Mononuclear cell (primary cell): ENCODE data around the gene CLASP1. TPM values are rescaled to one million over a fixed set of nuclear protein-coding genes. Genes with fewer than 3 reads are reported as not detected.
"Not testable (repeated sequence)": the region's sequence is repeated elsewhere in the genome, so short reads cannot be mapped to it uniquely, and the experiment has no call there.

ENCODE experiments used
- H3K27me3 ChIP-seq: 2 replicates; pipeline ENCODE4 v1.6.0; 2011; ENCODE audit warnings: low read length, control low read depth; ENCODE audit not compliant: insufficient read depth
- H3K4me1 ChIP-seq: 2 replicates; pipeline ENCODE4 v1.5.1; 2011; ENCODE audit warnings: mild to moderate bottlenecking, low read length, control low read depth; ENCODE audit not compliant: insufficient read depth
- H3K4me3 ChIP-seq: 2 replicates; pipeline ENCODE4 v1.5.1; 2011; ENCODE audit warnings: mild to moderate bottlenecking, low read length, moderate library complexity
- H3K9me3 ChIP-seq: 2 replicates; pipeline ENCODE4 v1.5.1; 2011; ENCODE audit warnings: low read depth, mild to moderate bottlenecking, control low read depth, low read length
- total RNA-seq: library from RNA; depleted of rRNA; stranded (reverse); fragments of >200 nt; gene quantifications from one replicate; pipeline ENCODE4 v1.2.3, GENCODE V29; 2012

CLASP1 gene
- total RNA-seq, 1 donor = 74.6 TPM

DNA sequence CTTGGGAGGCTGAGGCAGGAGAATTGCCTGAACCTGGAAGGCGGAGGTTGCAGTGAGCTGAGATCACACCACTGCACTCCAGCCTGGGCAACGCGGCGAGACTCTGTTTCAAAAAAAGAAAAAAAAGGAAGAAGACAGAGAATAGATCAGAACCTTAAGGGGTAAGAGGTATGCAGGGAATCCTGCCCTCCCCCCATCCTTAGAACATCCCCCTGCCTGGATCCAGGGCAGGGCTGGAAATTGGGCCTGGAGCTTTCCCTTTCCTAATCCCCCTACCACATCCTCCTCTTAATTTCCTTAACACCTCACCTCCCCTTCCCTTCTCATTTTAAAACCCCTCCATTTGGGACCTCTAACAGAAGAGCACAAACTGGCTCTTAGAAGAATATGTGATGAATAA is 62.1 kb downstream of the CLASP1 start:
- H3K27me3 ChIP-seq = no peaks in the 10 kb centered on the region
- H3K4me1 ChIP-seq = peaks cover 5% of the 10 kb centered on the region
- no peak overlapping the region for H3K4me3 ChIP-seq
- H3K9me3 ChIP-seq = no peaks in the 10 kb centered on the region

DNA sequence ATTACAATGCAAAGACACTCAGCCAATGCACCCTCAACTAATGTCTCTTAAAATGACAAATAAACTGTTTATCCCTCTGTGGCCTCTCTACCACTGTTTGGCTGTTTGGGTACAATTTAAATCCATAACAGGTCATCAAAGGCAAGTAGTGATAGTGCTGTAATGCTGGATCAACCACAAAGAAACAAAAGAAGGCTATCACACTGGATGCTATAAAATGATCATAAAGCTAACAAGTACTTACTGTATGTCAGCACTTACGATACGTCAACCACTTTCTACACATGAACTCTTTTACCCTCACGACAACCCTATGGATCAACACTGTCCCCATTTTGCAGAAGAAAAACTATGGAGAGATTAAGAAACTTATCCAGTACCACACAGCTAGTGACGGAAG is 64.5 kb downstream of the CLASP1 start:
- H3K4me3 ChIP-seq = no peak overlapping the region
- no peaks in the 10 kb centered on the region for H3K27me3 ChIP-seq
- no peaks in the 10 kb centered on the region for H3K4me1 ChIP-seq
- H3K9me3 ChIP-seq = no peaks in the 10 kb centered on the region

DNA sequence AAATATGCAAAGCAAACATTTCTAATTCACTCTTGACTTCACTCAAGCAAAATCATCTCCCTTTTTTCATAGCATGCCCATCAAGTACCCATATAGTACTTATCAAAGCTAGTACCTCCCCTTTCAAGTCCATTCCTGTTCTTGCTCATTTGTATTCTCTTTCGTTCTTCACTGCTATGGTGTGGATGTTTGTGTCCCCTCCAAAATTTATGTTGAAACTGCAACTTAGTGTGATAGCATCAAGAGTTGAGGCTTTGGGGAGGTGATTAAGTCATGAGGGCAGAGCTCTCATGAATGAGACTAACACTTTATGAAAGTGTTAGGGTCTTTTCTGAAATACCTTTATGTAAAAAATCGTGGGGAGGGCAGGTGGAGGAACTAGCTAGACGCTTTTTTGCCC is 65.7 kb downstream of the CLASP1 start:
- Histone ChIP-seq H3K27me3 (no peaks in the 10 kb centered on the region), H3K4me3 (no peak overlapping the region), H3K4me1 (no peaks in the 10 kb centered on the region)

DNA sequence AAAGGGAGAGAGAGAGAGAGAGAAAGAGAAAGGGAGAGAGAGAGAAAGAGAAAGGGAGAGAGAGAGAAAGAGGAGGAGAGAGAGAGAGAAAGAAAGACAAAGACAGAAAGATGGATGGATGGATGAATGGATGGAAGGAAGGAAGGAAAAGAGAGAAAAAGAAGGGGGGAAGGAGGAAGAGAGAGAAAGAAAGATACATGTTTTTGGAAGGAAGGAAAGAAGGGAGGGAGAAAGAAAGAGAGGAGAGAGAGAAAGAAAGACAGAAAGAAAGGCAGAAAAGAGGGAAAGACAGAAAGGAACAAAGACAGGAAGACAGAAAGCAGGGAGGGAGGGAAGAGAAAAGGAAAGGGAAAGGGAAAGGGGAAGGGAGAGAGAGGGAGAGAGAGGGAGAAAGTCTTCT is 67.0 kb downstream of the CLASP1 start:
- Histone ChIP-seq H3K27me3 (no peaks in the 10 kb centered on the region), H3K4me3 (no peak overlapping the region), H3K9me3 (no peaks in the 10 kb centered on the region), H3K4me1 (peaks cover 4% of the 10 kb centered on the region)

More for the DNA sequence above, 65.7 kb downstream of the CLASP1 start:
- no peaks in the 10 kb centered on the region for H3K9me3 ChIP-seq

DNA sequence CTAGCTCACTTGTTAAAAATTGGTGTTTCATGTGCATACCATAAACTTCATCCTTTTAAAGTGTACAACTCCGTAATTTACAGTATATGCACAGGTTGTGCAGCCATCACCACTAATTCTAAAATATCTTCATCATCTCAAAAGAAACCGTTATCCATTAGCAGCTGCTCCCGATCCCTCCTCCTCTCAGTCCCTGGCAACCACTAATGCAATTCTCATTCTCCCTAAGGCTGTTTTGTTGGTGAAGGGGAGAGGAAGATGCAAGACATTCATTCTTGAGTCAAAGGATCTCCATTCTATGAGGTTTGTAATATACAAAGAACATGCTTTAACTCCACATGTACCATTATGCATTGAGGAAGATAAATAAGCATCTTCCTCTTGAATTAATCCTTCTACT is 70.0 kb downstream of the CLASP1 start:
- no peaks in the 10 kb centered on the region for H3K27me3 ChIP-seq
- H3K4me1 ChIP-seq = peaks cover 4% of the 10 kb centered on the region
- H3K4me3 ChIP-seq = no peak overlapping the region
- H3K9me3 ChIP-seq = no peaks in the 10 kb centered on the region

DNA sequence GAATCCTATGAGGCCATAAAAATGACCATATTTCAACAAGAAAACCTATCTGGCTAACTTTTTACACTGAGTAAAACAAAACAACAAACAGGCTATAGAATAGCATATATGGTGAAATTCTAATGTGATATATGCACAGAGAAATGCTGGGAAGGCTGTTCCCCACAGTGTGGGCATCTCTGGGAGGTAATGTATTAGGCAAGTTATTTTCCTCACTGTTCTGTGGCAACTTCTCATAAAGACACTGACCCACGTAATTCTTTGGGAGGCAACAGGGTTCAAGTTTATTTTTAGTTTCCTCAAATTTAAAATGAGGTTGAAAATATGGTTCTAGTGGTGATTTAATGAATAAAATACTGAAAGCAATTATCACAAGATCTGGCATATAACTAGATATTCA is 71.9 kb downstream of the CLASP1 start:
- H3K4me1 ChIP-seq = peaks cover 4% of the 10 kb centered on the region
- no peak overlapping the region for H3K4me3 ChIP-seq
- H3K9me3 ChIP-seq = no peaks in the 10 kb centered on the region
- no peaks in the 10 kb centered on the region for H3K27me3 ChIP-seq

DNA sequence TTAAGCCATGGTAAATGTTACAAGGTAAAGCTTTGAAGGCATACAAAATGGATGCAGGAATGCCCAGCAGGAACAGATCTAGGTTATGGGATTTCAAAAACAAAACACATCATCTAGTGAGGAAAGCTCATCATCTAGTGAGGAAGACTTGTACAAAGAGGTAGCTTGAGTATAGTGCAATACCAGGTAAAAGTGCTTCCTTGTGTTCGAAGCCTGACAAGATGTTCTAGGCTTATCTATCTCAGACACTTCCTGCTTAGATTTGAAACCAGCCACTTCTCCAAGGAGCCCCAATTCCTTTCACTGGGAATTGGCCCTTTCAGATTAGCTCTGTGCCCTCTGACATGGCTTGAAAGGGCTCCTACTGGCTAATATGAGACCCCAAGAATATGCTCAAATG is 73.0 kb downstream of the CLASP1 start:
- H3K4me3 ChIP-seq = no peak overlapping the region
- H3K9me3 ChIP-seq = no peaks in the 10 kb centered on the region
- peaks cover 4% of the 10 kb centered on the region for H3K4me1 ChIP-seq

DNA sequence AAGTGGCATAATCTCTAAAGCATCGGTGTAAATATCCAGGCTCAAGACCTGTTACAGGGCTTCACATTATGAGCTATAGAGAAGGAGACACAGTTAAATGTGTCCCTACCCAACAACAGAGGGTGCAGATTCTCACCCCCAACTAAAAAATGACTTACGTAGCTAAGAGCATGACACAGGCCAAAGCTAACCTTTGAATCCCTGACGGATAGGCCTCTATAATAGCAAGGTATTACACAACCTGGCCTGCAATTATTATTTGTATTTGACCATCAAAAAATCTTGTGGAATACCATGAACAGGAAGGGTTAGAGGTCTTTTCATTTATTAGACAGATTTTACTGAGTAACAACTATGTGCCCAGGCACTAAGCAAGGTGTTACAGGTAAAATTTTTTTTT is 73.5 kb downstream of the CLASP1 start:
- H3K4me3 ChIP-seq = no peak overlapping the region
- H3K9me3 ChIP-seq = no peaks in the 10 kb centered on the region
- H3K4me1 ChIP-seq = peaks cover 4% of the 10 kb centered on the region

More for the DNA sequence above, 73.0 kb downstream of the CLASP1 start:
- no peaks in the 10 kb centered on the region for H3K27me3 ChIP-seq

DNA sequence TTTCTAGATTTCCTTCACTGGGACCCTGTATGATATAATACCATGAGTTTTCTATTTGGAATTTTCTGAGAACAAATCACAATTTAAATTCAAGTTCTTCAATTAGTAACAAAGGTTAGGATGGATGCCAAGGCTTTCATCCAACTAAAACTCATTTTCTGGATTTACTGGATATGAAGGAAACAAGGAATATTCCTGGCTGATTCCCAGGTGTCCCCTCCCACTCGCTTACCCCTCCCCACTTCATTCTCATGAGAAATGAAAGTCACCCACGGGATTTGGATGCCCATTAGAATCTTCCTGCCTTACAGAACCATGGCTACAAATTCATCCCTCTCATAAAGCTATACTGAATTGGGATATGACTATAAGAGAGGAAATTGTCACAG is 78.6 kb downstream of the CLASP1 start:
- no peaks in the 10 kb centered on the region for H3K9me3 ChIP-seq
- no peaks in the 10 kb centered on the region for H3K4me1 ChIP-seq
- H3K4me3 ChIP-seq = no peak overlapping the region
- no peaks in the 10 kb centered on the region for H3K27me3 ChIP-seq

More for the DNA sequence above, 73.5 kb downstream of the CLASP1 start:
- no peaks in the 10 kb centered on the region for H3K27me3 ChIP-seq

DNA sequence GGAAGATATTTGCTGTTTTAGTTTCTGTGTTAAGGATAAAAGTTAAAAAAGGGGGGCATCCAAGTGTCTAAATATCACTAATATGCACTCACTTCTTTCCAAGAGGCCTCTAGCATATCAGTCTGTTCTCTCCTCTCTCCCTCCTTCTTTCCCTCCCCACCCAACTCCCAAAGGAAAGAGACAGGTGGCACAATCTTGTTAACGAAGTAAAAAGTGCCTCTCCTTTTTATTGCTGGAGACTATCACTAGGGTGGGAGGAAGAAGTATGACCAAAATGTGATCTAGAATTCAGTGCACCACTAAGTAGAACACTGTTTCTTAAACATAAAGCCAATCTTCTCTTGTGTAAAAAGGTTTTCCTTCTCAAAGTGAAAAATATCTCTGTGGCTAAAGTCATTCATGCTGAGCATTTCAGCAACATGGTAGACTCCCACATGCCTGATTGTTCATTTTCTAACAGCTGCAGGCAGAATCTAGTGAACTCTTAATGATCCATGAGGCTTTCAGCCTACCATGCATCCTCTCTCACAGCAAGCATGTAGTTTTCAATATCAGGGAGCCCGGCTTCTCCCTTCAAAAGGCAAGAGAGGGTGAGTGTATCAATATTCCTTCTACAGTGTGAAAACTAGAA is 79.1 kb downstream of the CLASP1 start:
- no peaks in the 10 kb centered on the region for H3K4me1 ChIP-seq
- H3K4me3 ChIP-seq = no peak overlapping the region
- H3K9me3 ChIP-seq = no peaks in the 10 kb centered on the region
- no peaks in the 10 kb centered on the region for H3K27me3 ChIP-seq

DNA sequence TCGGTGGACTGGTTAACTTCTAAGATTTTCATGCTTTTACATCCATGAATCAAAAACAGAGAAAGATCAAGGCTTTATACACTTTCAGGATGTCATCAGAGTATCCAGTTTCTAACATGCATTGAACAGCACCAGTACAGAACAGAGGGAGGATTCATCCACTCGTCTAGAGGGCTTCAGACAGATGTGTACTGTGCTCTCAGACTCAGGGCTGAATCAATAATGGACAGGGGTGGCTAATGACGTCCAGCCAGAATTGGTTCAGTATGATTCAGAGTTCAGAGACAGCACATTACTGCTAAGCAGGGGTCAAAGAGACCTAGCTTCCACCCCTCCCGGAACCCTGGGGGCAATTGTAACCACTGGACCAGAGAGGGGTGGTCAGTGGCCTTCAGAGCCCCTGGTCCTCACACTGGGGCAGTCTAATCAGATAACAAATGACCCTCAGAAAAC is 81.3 kb downstream of the CLASP1 start:
- Histone ChIP-seq H3K4me1 (no peaks in the 10 kb centered on the region), H3K27me3 (no peaks in the 10 kb centered on the region), H3K4me3 (no peak overlapping the region), H3K9me3 (no peaks in the 10 kb centered on the region)

DNA sequence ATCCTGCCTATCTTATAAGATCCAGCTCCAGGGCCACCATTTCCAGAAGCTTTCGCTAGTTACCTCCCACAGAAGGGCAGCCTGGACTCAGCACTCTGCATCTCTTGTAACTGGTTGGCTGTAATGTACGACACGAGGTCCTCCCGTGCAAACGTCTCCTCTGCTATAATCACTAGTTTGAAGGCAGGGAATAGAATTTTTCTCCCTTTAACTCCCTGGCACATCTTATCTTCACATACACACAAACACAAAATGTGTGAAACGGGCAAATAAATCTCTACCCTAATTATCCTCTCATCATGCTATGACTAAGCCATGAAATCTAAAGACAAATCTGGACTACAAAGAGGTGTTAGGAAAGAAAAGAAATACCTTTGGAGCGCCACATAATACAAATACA is 81.8 kb downstream of the CLASP1 start:
- Histone ChIP-seq H3K9me3 (no peaks in the 10 kb centered on the region), H3K27me3 (no peaks in the 10 kb centered on the region), H3K4me1 (no peaks in the 10 kb centered on the region), H3K4me3 (no peak overlapping the region)

DNA sequence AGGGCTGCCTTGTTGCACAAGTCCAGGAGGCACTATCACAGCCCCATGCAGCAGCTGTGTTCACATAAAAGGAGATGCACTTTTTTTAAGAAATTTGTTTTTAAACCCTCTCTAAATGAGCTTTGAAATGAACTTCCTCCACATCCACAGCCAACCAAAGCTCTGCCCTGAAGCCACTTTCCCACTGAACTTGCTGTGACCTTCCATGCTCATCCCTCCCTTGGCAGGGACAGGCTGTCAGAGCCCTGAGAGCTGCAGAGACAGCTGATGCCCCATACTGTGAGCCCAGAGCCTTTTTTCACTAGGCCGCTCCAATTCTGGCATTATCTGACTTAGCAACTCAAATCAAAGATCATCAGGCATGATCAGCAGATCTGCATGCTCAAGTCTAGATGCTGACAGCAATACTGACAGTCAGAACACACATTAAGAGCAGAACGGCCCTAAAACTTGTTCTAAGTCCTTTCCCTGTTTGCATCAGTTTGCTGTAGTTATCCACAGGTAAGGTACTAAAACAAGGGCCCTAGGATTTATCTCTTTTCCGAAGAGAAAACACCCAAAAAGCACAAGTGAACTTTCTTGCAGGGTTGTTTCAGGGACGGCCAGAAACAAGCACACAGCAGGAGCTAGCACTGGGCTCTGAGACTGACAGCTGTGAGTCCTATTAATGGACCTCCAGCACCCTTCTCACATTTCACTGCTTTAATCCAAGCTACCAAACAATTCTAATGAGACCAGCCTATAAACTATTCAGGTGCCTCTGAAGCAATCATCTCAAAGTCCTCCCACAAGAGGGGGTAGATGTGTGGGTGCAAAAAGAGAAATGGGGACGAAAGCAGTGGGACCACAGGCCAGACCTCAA is 83.6 kb downstream of the CLASP1 start:
- no peaks in the 10 kb centered on the region for H3K4me1 ChIP-seq
- no peaks in the 10 kb centered on the region for H3K9me3 ChIP-seq
- H3K27me3 ChIP-seq = no peaks in the 10 kb centered on the region
- no peak overlapping the region for H3K4me3 ChIP-seq

DNA sequence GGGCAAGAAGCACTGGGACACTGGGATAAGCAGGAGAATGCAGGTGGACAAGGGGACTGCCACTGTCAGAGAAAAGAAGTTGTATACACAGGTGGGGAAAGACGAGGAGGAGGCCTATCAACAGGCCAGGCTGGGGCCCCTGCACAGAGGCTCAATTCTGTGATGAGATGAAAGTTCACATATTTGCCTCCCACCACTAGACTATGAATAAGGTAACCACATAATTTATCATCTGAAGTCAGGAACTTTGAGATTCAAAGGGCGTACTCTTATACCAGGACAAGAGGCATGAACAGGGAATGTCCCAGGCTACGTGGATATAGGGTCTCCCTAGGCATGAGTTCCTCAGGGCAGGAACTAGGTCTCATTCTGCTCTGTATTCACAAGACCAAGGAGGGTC is 84.4 kb downstream of the CLASP1 start:
- Histone ChIP-seq H3K4me3 (no peak overlapping the region), H3K9me3 (no peaks in the 10 kb centered on the region), H3K4me1 (no peaks in the 10 kb centered on the region), H3K27me3 (no peaks in the 10 kb centered on the region)

DNA sequence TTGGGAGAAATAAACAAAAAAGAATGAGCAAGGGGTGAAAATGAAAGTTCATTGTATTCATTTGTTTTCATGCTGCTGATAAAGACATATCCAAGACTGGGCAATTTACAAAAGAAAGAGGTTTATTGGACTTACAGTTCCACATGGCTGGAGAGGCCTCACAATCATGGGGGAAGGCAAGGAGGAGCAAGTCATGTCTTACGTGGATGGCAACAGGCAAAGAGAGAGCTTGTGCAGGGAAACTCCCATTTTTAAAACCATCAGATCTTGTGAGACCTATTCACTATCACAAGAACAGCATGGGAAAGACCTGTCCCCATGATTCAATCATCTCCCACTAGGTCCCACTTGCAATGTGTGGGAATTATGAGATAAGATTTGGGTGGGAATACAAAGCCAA is 85.5 kb downstream of the CLASP1 start:
- not testable (repeated sequence) for H3K4me3 ChIP-seq, H3K9me3 ChIP-seq, H3K27me3 ChIP-seq, H3K4me1 ChIP-seq
